HepG2 (cell line): ENCODE data around the gene TCF25. TPM values are rescaled to one million over a fixed set of nuclear protein-coding genes. Genes with fewer than 3 reads are reported as not detected.

Experiments used
- AGO2 ChIP-seq: fragments of 200-400 bp; formaldehyde crosslinking; optimal IDR thresholded peaks from 2 replicates; pipeline ENCODE3; 2017; ENCODE audit warnings: mild to moderate bottlenecking, low read depth, low read length, moderate library complexity
- ATF4 ChIP-seq, 2 experiments: fragments of 450-650 bp in 1 of 2; sonication (generic) in 1 of 2; formaldehyde crosslinking; IDR thresholded peaks; 2 replicates each; pipeline versions ENCODE4 v1.5.0 to v1.8.0; 2020 to 2022; ENCODE audit warnings: mild to moderate bottlenecking in 1 of 2, missing genetic modification reagents in 1 of 2
- ATRX ChIP-seq: sonication (generic); formaldehyde crosslinking; IDR thresholded peaks from 2 replicates; pipeline ENCODE4 v1.4.0; 2020; ENCODE audit warnings: missing genetic modification reagents, borderline replicate concordance
- FOXA1 ChIP-seq, 2 experiments: fragments of 450-650 bp in 1 of 2; sonication (generic) in 1 of 2; formaldehyde crosslinking in 1 of 2; IDR thresholded peaks; 2 replicates each; pipeline versions ENCODE4 v1.4.0 to v1.6.1; 2016 to 2020; ENCODE audit warnings: missing genetic modification reagents in 1 of 2
- HIVEP1 ChIP-seq: sonication (generic); formaldehyde crosslinking; IDR thresholded peaks from 2 replicates; pipeline ENCODE4 v1.4.0; 2020; ENCODE audit warnings: mild to moderate bottlenecking, missing genetic modification reagents
- HNRNPLL ChIP-seq: fragments of 200-400 bp; formaldehyde crosslinking; IDR thresholded peaks from 2 replicates; pipeline ENCODE4 v1.6.1; 2017; ENCODE audit warnings: mild to moderate bottlenecking, low read depth, low read length; ENCODE audit not compliant: poor library complexity, severe bottlenecking
- ISX ChIP-seq: sonication (generic); formaldehyde crosslinking; conservative IDR thresholded peaks from 2 replicates; pipeline ENCODE4 v1.5.0; 2020; ENCODE audit warnings: missing genetic modification reagents
- JUNB ChIP-seq: sonication (generic); formaldehyde crosslinking; IDR thresholded peaks from 2 replicates; pipeline ENCODE4 v1.8.0; 2022; ENCODE audit warnings: missing genetic modification reagents, mild to moderate bottlenecking, borderline replicate concordance
- KDM3A ChIP-seq: IDR thresholded peaks from 2 replicates; pipeline ENCODE4 v1.6.1; 2018; ENCODE audit warnings: low read depth, missing compliant biosample characterization
- NR1H2 ChIP-seq: sonication (generic); formaldehyde crosslinking; IDR thresholded peaks from 2 replicates; pipeline ENCODE4 v1.8.1; 2022; ENCODE audit warnings: low read depth, missing genetic modification reagents, borderline replicate concordance
- NRL ChIP-seq: sonication (generic); formaldehyde crosslinking; IDR thresholded peaks from 2 replicates; pipeline ENCODE4 v1.5.0; 2020; ENCODE audit warnings: missing genetic modification reagents, mild to moderate bottlenecking, moderate library complexity, borderline replicate concordance
- POLR2G ChIP-seq: fragments of 200-400 bp; formaldehyde crosslinking; IDR thresholded peaks from 2 replicates; pipeline ENCODE4 v1.6.1; 2018; ENCODE audit warnings: mild to moderate bottlenecking, low read depth, low read length, moderate library complexity
- SALL1 ChIP-seq: sonication (generic); formaldehyde crosslinking; IDR thresholded peaks from 2 replicates; pipeline ENCODE4 v1.8.0; 2022; ENCODE audit warnings: mild to moderate bottlenecking, missing genetic modification reagents
- SMAD1 ChIP-seq: sonication (generic); formaldehyde crosslinking; IDR thresholded peaks from 2 replicates; pipeline ENCODE4 v1.4.0; 2020; ENCODE audit warnings: missing genetic modification reagents, low read depth, mild to moderate bottlenecking, borderline replicate concordance
- TCF7 ChIP-seq: sonication (generic); IDR thresholded peaks from 2 replicates; pipeline ENCODE4 v1.6.1; 2016; ENCODE audit warnings: antibody characterized with exemption, low read depth
- ZBTB4 ChIP-seq: sonication (generic); formaldehyde crosslinking; IDR thresholded peaks from 2 replicates; pipeline ENCODE4 v1.4.0; 2020; ENCODE audit warnings: missing genetic modification reagents, mild to moderate bottlenecking, borderline replicate concordance
- ZFP1 ChIP-seq: IDR thresholded peaks from 2 replicates; pipeline ENCODE4 v1.6.1; 2016
- ZFX ChIP-seq: sonication (generic); formaldehyde crosslinking; IDR thresholded peaks from 2 replicates; pipeline ENCODE4 v1.4.0; 2020; ENCODE audit warnings: mild to moderate bottlenecking, low read depth, missing genetic modification reagents, moderate library complexity
- ZNF251 ChIP-seq: sonication (generic); formaldehyde crosslinking; IDR thresholded peaks from 2 replicates; pipeline ENCODE4 v1.9.0; 2021; ENCODE audit warnings: mild to moderate bottlenecking, missing genetic modification reagents
- ZNF253 ChIP-seq: sonication (generic); formaldehyde crosslinking; IDR thresholded peaks from 2 replicates; pipeline ENCODE4 v1.8.0; 2022; ENCODE audit warnings: mild to moderate bottlenecking, missing genetic modification reagents, borderline replicate concordance
- ZNF468 ChIP-seq: sonication (generic); formaldehyde crosslinking; IDR thresholded peaks from 2 replicates; pipeline ENCODE4 v1.8.0; 2022; ENCODE audit warnings: mild to moderate bottlenecking, moderate library complexity, missing genetic modification reagents
- ZNF501 ChIP-seq: sonication (generic); formaldehyde crosslinking; IDR thresholded peaks from 2 replicates; pipeline ENCODE4 v1.5.1; 2020; ENCODE audit warnings: mild to moderate bottlenecking, moderate library complexity, missing genetic modification reagents
- ZNF672 ChIP-seq: sonication (generic); formaldehyde crosslinking; IDR thresholded peaks from 2 replicates; pipeline ENCODE4 v1.8.1; 2022; ENCODE audit warnings: missing genetic modification reagents
- ZNF788 ChIP-seq: sonication (generic); formaldehyde crosslinking; IDR thresholded peaks from 2 replicates; pipeline ENCODE4 v1.5.0; 2020; ENCODE audit warnings: mild to moderate bottlenecking, missing genetic modification reagents, borderline replicate concordance
- ZSCAN21 ChIP-seq: sonication (generic); formaldehyde crosslinking; IDR thresholded peaks from 2 replicates; pipeline ENCODE4 v1.8.0; 2022; ENCODE audit warnings: mild to moderate bottlenecking, missing genetic modification reagents, moderate library complexity, borderline replicate concordance
- polyA plus RNA-seq, 8 experiments: library from polyadenylated mRNA; depleted of rRNA in 3 of 8; stranded (reverse) in 7 of 8; unstranded in 1 of 8; fragments of >200 nt; fragmentation: Illumina TruSeq in 4 of 8; extraction: Trizol in 4 of 8; gene quantifications; 2 replicates each; pipeline versions ENCODE4 v1.2.1 to v1.2.3, GENCODE V29; 2011 to 2016; ENCODE audit warnings: low read depth in 4 of 8, missing spikeins in 1 of 8, mixed read lengths in 1 of 8; ENCODE audit not compliant: insufficient read depth in 1 of 8
- total RNA-seq, 5 experiments: library from RNA; depleted of rRNA; stranded (reverse); fragments of >200 nt; fragmentation: Illumina TruSeq; extraction: Trizol; gene quantifications; 2 replicates each; pipeline ENCODE4 v1.2.3, GENCODE V29; 2016; ENCODE audit warnings: low read depth in 1 of 5

Gene TCF25
- total and polyA plus RNA-seq, 2 of the 13 experiments (the other 11 are each of a cell fraction or from before 2014, with no cell fraction given), result 138 to 206 TPM

GRCh38 chr16:89913408-89914387, 40.3 kb downstream of the TCF25 start (continued):
- TF ChIP-seq ZBTB4, result peak; percentile 82; the same call in 1 of the 2 replicates
- TF ChIP-seq JUNB, result peak; percentile 64
- peak; percentile 51; the same call in 1 of the 2 replicates for TF ChIP-seq ZSCAN21 (CRISPR knock-in tag)
- no peak for TF ChIP-seq ISX (CRISPR knock-in tag)
- TF ChIP-seq ZNF251 (CRISPR knock-in tag), result 0 out of 2 replicates have a peak, but pooled peaks have one; percentile 37
- TF ChIP-seq POLR2G, result peak; percentile 44; the same call in 1 of the 2 replicates
- TF ChIP-seq TCF7, result no peak
- TF ChIP-seq NRL (CRISPR knock-in tag), result peak; percentile 35; the same call in 1 of the 2 replicates
- TF ChIP-seq ZNF672, result peak; percentile 86; the same call in 1 of the 2 replicates
- no peak for TF ChIP-seq ZNF788 (CRISPR knock-in tag)
- TF ChIP-seq ATF4 (CRISPR knock-in tag; IDR thresholded peaks at IDR 0.05), result peak in 1 of 2 experiments; percentile 28; a peak in 1 of 4 replicates
- 0 out of 2 replicates have a peak, but pooled peaks have one; percentile 48 for TF ChIP-seq ZNF468 (CRISPR knock-in tag)
- TF ChIP-seq ATRX (CRISPR knock-in tag), result no peak
- no peak for TF ChIP-seq ZFP1 (CRISPR knock-in tag)
- TF ChIP-seq ZNF253 (CRISPR knock-in tag), result peak; percentile 52; the same call in 1 of the 2 replicates
- peak; percentile 23; the same call in 1 of the 2 replicates for TF ChIP-seq ZFX (CRISPR knock-in tag)
- peak; percentile 95 for TF ChIP-seq AGO2
- TF ChIP-seq KDM3A, result no peak
- 0 out of 2 replicates have a peak, but pooled peaks have one; percentile 44 for TF ChIP-seq SMAD1
- peak; percentile 33 for TF ChIP-seq HNRNPLL
- TF ChIP-seq HIVEP1 (CRISPR knock-in tag), result peak; percentile 25; the same call in 1 of the 2 replicates
- 0 out of 2 replicates have a peak, but pooled peaks have one; percentile 28 for TF ChIP-seq FOXA1 (IDR thresholded peaks at IDR 0.05)
- peak; percentile 58 for TF ChIP-seq FOXA1 (CRISPR knock-in tag; IDR thresholded peaks at IDR 0.05)
- TF ChIP-seq NR1H2 (CRISPR knock-in tag), result no peak
- no peak for TF ChIP-seq ZNF501 (CRISPR knock-in tag)
- TF ChIP-seq SALL1, result 0 out of 2 replicates have a peak, but pooled peaks have one; percentile 14
